Measurements from ENCODE around the gene SLC26A9.
"Not testable (repeated sequence)": the region's sequence is repeated elsewhere in the genome, so short reads cannot be mapped to it uniquely, and the experiment has no call there.

Gene SLC26A9

DNA sequence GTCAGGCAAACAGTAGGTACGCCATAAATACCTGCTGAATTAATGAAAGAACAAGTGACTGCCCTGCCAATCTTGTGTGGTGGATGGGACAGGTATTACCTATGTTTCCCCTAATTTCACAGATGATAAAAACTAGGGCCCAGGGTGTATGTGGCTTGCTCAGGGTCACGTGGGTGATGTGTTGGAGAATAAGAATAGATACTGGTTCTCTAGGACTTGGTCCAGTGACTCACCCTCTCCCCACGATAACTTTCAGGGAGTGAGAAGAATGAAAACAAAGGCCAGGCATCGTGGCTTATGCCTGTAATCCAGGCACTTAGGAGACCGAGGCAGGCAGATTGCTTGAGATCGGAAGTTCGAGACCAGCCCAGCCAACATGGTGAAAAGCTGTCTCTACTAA is 26.7 kb downstream of the SLC26A9 start:
- no peaks in the 10 kb centered on the region for H3K36me3 Mint-ChIP-seq (ENCODE audit: insufficient read depth)
- H3K27me3 Mint-ChIP-seq, result peaks cover 13% of the 10 kb centered on the region
- no peak for ATAC-seq (replicated peaks; ENCODE audit: extremely low read depth, poor library complexity, severe bottlenecking)
- no peak overlapping the region for H3K4me3 Mint-ChIP-seq
- no peak for DNase-seq (ENCODE audit: low spot score in 2 of 2)
- H3K9me3 Mint-ChIP-seq, result no peaks in the 10 kb centered on the region
- H3K27ac Mint-ChIP-seq (ENCODE audit: low read depth), result no peak overlapping the region
- no peaks in the 10 kb centered on the region for H3K4me1 Mint-ChIP-seq

DNA sequence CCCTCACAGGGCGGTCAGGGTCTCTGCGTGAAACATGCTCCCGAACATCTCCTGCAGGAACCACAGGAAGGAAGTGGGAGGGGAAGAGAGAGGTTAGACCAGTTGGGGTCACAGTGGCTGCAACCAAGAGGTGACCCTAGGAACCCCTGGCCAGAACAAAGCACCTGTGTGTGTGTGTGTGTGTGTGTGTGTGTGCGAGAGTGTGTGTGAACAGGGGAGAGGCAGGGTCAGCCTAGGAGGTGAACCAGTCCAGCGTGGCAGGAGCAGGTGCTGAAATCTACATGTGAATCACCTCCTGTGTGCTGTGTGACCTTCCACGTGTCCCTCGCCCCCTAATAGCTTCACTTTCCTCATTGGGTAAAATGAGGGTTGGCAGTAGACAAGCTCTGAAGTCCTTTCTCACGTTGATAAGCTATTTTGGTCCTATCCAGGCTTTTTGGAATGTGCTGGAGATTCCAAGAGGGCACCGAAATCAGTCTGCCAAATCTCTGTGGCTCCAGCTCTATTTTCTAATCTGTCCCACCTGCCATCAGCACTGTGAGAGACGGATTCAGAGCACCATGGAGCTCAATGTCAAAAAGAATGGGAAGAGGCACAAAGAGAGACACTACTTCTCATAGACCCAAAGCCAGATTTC is 27.8 kb downstream of the SLC26A9 start:
- peaks cover 1% of the 10 kb centered on the region for H3K36me3 Mint-ChIP-seq (ENCODE audit: insufficient read depth)
- peaks cover 13% of the 10 kb centered on the region for H3K27me3 Mint-ChIP-seq

DNA sequence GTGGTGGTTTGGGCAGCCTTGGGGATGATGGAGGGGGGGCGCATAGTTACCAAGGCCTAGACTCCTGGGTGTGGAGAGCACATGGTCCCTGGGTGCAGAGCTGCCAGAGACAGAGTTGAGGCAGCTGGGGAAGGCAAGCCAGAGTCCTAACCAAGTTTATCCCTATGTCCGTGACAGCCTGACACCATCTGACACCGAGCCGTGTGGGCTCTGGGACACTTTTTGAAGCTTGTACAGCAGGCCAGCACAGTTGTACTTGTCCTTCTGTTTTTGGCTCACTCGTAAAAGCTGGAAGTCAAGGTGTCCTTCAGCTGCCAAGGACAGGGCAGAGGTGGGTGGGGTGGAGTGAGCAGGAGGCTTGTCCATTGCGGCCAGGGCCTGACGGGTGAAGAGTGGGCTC is 28.5 kb downstream of the SLC26A9 start:
- H3K27me3 Mint-ChIP-seq, result peaks cover 13% of the 10 kb centered on the region
- no peaks in the 10 kb centered on the region for H3K4me1 Mint-ChIP-seq
- ATAC-seq (replicated peaks; ENCODE audit: extremely low read depth, poor library complexity, severe bottlenecking) (no peak), DNase-seq (ENCODE audit: low spot score in 2 of 2) (no peak)
- no peaks in the 10 kb centered on the region for H3K9me3 Mint-ChIP-seq
- peak overlapping the region; percentile 63 for H3K27ac Mint-ChIP-seq (ENCODE audit: low read depth)
- H3K4me3 Mint-ChIP-seq, result no peak overlapping the region
- peaks cover 1% of the 10 kb centered on the region for H3K36me3 Mint-ChIP-seq (ENCODE audit: insufficient read depth)

More for the DNA sequence above, 27.8 kb downstream of the SLC26A9 start:
- H3K9me3 Mint-ChIP-seq, result no peaks in the 10 kb centered on the region
- H3K4me1 Mint-ChIP-seq, result no peaks in the 10 kb centered on the region
- no peak for ATAC-seq (replicated peaks; ENCODE audit: extremely low read depth, poor library complexity, severe bottlenecking)
- no peak for DNase-seq (ENCODE audit: low spot score in 2 of 2)
- no peak overlapping the region for H3K4me3 Mint-ChIP-seq
- H3K27ac Mint-ChIP-seq (ENCODE audit: low read depth), result peak overlapping the region; percentile 63

DNA sequence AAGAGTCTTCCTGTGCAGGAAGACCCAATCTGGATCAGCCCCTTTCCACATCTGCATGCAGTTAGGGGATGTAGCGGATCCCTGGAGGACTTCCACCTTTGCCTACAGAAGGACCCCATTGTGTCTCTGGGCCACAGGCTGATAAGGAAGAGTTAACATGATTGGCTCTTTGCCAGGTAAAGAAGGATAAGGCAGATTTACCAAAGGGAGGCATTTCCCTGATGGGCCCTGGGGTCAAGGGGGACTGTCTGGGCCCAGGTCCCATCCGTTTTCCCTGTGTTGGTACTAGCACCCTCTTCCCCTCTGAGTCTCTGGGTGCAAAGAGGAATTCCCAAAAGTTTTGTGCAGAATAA is 29.1 kb downstream of the SLC26A9 start:
- Mint-ChIP-seq H3K27ac (ENCODE audit: low read depth) (no peak overlapping the region), H3K36me3 (ENCODE audit: insufficient read depth) (peaks cover 1% of the 10 kb centered on the region), H3K27me3 (peaks cover 13% of the 10 kb centered on the region)

DNA sequence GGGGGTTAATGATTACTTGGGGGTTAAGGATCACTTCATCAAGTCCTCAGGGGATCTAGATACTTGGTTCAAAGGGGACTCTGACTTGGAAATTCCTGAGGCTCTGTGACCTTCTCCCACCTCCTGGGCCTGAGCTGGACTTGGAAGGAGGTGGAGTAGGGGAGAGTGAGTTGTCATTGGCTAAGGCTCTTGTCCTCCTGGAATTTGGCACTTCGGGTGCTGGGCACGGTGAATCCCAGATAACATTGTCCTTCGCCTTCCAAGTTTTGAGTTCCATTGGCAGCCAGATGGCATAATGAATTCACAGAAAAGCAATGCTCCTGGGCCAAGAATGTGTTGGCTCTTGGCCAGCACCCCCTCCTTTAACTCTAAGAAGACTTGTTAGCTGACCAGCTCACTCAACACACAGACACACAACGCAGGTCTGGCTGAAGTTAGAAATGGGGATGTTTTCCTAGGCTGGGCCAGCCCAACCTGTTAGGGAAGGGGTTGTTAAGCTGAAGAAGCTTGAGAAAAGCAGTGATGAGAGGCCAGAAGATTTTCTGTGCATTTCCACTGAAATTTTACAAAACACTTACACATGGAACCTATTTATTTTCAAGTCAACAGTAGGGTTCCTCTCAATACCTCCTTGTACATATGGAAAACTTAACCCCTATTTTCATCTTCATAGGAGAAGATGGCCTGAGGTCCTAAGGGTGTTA is 29.7 kb downstream of the SLC26A9 start:
- Mint-ChIP-seq H3K27ac (ENCODE audit: low read depth) (no peak overlapping the region), H3K9me3 (no peaks in the 10 kb centered on the region), H3K36me3 (ENCODE audit: insufficient read depth) (peaks cover 1% of the 10 kb centered on the region), H3K4me3 (no peak overlapping the region), H3K27me3 (peaks cover 13% of the 10 kb centered on the region), H3K4me1 (no peaks in the 10 kb centered on the region)
- DNase-seq (ENCODE audit: low spot score in 2 of 2), result no peak
- ATAC-seq (replicated peaks; ENCODE audit: extremely low read depth, poor library complexity, severe bottlenecking), result no peak

More for the DNA sequence above, 29.1 kb downstream of the SLC26A9 start:
- DNase-seq (ENCODE audit: low spot score in 2 of 2), result no peak
- Mint-ChIP-seq H3K9me3 (no peaks in the 10 kb centered on the region), H3K4me1 (no peaks in the 10 kb centered on the region), H3K4me3 (no peak overlapping the region)
- no peak for ATAC-seq (replicated peaks; ENCODE audit: extremely low read depth, poor library complexity, severe bottlenecking)

DNA sequence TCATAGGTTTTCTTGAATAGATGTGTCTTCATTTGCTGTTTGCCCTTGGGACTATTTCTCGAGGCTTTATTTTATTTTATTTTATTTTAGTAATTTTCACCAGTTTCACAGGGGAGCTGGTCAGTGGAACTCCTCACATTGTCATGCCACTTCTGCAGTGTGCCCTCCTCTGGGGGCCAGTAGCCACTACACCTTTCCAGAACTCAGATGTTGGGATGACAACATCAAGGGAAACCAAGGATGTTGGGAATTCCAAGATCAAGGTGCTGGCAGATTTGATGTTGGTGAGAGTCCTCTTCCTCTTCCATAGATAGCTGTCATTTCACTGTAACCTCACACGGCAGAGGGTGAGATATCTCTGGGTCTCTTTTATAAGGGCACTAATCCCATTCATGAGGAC is 35.5 kb downstream of the SLC26A9 start:
- H3K4me1 Mint-ChIP-seq, result no peaks in the 10 kb centered on the region
- ATAC-seq (replicated peaks; ENCODE audit: extremely low read depth, poor library complexity, severe bottlenecking) (no peak), DNase-seq (ENCODE audit: low spot score in 2 of 2) (no peak)
- H3K27me3 Mint-ChIP-seq, result peaks cover 21% of the 10 kb centered on the region
- H3K36me3 Mint-ChIP-seq (ENCODE audit: insufficient read depth), result peaks cover 1% of the 10 kb centered on the region
- H3K9me3 Mint-ChIP-seq, result no peaks in the 10 kb centered on the region
- no peak overlapping the region for H3K4me3 Mint-ChIP-seq
- no peak overlapping the region for H3K27ac Mint-ChIP-seq (ENCODE audit: low read depth)

DNA sequence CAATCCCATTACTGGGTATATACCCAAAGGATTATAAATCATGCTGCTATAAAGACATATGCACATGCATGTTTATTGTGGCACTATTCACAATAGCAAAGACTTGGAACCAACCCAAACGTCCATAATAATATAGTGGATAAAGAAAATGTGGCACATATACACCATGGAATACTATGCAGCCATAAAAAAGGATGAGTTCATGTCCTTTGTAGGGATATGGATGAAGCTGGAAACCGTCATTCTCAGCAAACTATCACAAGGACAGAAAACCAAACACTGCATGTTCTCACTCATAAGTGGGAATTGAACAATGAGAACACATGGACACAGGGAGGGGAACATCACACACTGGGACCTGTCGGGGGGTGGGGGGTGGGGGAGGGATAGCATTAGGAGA is 38.2 kb downstream of the SLC26A9 start:
- not testable (repeated sequence) for H3K27ac Mint-ChIP-seq (ENCODE audit: low read depth); H3K4me3 Mint-ChIP-seq; H3K4me1 Mint-ChIP-seq; DNase-seq (ENCODE audit: low spot score in 2 of 2); H3K9me3 Mint-ChIP-seq; ATAC-seq (replicated peaks; ENCODE audit: extremely low read depth, poor library complexity, severe bottlenecking); H3K36me3 Mint-ChIP-seq (ENCODE audit: insufficient read depth)
- peaks cover 48% of the 10 kb centered on the region for H3K27me3 Mint-ChIP-seq

DNA sequence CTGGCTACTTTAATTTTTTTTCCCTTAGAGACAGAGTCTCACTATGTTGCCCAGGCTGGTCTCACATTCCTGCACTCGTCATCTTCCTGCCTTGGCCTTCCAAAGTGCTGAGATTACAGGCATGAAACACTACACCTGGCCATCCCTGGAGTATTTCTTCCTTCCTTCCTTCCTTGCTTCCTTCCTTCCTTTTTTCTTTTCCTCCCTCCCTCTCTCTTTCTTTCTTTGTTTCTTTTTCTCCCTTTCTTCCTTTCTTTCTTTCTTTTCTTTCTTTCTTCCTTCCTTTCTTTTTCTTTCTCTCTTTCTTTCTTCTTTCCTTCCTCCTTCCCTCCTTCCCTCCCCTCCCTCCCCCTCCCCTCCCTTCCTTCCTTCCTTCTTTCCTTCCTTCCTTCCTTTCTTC is 46.9 kb downstream of the SLC26A9 start:
- DNase-seq (ENCODE audit: low spot score in 2 of 2) (no peak), ATAC-seq (replicated peaks; ENCODE audit: extremely low read depth, poor library complexity, severe bottlenecking) (no peak)
- Mint-ChIP-seq H3K27me3 (peaks cover 35% of the 10 kb centered on the region), H3K4me3 (no peak overlapping the region), H3K9me3 (peaks cover 9% of the 10 kb centered on the region), H3K4me1 (no peaks in the 10 kb centered on the region), H3K27ac (ENCODE audit: low read depth) (no peak overlapping the region), H3K36me3 (ENCODE audit: insufficient read depth) (no peaks in the 10 kb centered on the region)

DNA sequence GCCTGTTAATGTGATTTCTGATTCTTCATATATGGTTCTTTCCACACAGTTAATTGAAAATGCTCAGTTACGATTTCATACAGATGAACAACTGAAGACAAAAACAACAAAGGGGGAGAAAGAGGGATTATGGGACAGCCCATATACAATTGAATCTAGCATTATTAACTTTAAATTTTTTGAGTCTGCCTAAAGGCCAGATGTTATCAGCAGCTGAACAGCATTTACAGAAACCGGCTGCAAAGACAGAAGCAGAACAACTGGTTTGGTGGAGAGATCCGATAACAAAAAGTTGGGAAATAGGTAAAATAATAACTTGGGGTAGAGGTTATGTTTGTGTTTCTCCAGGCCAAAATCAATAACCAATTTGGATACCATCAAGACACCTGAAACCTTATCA is 49.1 kb downstream of the SLC26A9 start:
- H3K27me3 Mint-ChIP-seq, result peaks cover 21% of the 10 kb centered on the region
- not testable (repeated sequence) for H3K4me3 Mint-ChIP-seq; H3K36me3 Mint-ChIP-seq (ENCODE audit: insufficient read depth); H3K4me1 Mint-ChIP-seq; DNase-seq (ENCODE audit: low spot score in 2 of 2); ATAC-seq (replicated peaks; ENCODE audit: extremely low read depth, poor library complexity, severe bottlenecking); H3K27ac Mint-ChIP-seq (ENCODE audit: low read depth)
- peaks cover 13% of the 10 kb centered on the region for H3K9me3 Mint-ChIP-seq

DNA sequence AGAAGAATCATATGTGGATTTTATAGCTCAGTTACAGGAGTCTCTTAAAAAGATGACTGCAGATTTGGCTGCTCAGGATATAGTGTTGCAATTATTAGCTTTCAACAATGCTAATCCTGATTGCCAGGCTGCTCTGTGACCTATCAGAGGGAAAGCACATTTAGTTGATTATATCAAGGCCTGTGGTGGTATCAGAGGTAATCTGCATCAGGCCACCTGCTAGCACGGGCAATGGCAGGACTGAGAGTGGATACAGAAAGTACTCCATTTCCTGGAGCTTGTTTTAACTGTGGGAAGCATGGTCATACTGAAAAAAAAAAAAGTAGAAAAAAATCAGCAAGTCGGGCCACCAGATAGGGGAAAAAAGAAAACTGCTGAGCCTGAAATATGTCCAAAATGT is 51.1 kb downstream of the SLC26A9 start:
- not testable (repeated sequence) for ATAC-seq (replicated peaks; ENCODE audit: extremely low read depth, poor library complexity, severe bottlenecking); H3K27ac Mint-ChIP-seq (ENCODE audit: low read depth); H3K27me3 Mint-ChIP-seq; H3K36me3 Mint-ChIP-seq (ENCODE audit: insufficient read depth); H3K4me3 Mint-ChIP-seq; DNase-seq (ENCODE audit: low spot score in 2 of 2)
- peaks cover 13% of the 10 kb centered on the region for H3K4me1 Mint-ChIP-seq
- H3K9me3 Mint-ChIP-seq, result peaks cover 17% of the 10 kb centered on the region

DNA sequence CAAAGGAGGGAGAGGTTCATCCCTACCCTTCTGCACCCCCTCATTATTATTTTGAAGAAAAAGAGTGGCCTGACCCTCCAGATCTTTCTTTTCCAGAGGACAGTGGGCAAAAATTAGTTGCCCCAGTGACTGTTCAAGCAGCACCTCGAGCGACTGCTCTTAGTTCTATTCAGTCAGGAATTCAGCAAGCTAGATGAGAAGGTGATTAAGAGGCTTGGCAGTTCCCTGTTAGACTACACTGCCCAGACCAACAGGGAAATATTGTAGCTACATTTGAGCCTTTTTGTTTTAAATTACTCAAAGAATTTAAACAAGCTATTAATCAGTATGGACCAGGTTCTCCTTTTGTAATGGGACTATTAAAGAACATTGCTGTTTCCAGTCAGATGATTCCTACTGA is 51.8 kb downstream of the SLC26A9 start:
- not testable (repeated sequence) for ATAC-seq (replicated peaks; ENCODE audit: extremely low read depth, poor library complexity, severe bottlenecking); H3K27ac Mint-ChIP-seq (ENCODE audit: low read depth); DNase-seq (ENCODE audit: low spot score in 2 of 2); H3K36me3 Mint-ChIP-seq (ENCODE audit: insufficient read depth); H3K27me3 Mint-ChIP-seq; H3K4me3 Mint-ChIP-seq
- H3K4me1 Mint-ChIP-seq, result peaks cover 13% of the 10 kb centered on the region
- peaks cover 13% of the 10 kb centered on the region for H3K9me3 Mint-ChIP-seq

DNA sequence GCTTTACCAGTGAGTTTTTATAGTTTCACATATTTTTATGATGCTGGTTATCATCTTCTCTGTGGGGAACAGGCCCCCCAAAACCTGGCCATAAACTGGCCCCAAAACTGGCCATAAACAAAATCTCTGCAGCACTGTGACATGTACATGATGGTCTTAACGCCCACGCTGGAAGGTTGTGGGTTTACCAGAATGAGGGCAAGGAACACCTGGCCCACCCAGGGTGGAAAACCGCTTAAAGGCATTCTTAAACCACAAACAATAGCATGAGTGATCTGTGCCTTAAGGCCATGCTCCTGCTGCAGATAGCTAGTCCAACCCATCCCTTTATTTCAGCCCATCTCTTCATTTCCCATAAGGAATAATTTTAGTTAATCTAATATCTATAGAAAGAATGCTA is 52.6 kb downstream of the SLC26A9 start:
- not testable (repeated sequence) for H3K9me3 Mint-ChIP-seq; H3K27ac Mint-ChIP-seq (ENCODE audit: low read depth); H3K4me3 Mint-ChIP-seq; H3K27me3 Mint-ChIP-seq; H3K36me3 Mint-ChIP-seq (ENCODE audit: insufficient read depth); ATAC-seq (replicated peaks; ENCODE audit: extremely low read depth, poor library complexity, severe bottlenecking); DNase-seq (ENCODE audit: low spot score in 2 of 2)
- peaks cover 13% of the 10 kb centered on the region for H3K4me1 Mint-ChIP-seq

DNA sequence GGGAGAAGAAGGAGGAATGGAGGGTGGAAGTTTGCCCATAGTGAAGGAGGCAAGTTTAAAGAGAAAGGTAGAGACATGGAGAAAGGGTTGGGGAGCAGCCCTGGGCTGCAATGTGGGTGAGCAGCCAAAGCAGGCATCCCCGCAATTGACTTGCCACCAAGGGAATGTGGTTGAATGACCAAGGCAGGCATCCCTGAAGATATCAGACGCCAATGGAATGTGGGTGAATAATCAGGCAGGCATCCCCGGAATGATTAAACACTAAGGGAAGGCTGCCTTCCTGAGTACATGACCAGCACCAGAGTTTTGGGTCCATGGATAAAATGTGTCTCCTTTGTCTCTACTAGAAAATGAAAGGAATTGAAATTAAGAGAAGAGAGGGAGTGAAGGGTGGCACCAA is 53.5 kb downstream of the SLC26A9 start:
- H3K4me1 Mint-ChIP-seq, result peaks cover 13% of the 10 kb centered on the region
- DNase-seq (ENCODE audit: low spot score in 2 of 2); H3K9me3 Mint-ChIP-seq; H3K27me3 Mint-ChIP-seq; H3K4me3 Mint-ChIP-seq; H3K36me3 Mint-ChIP-seq (ENCODE audit: insufficient read depth); ATAC-seq (replicated peaks; ENCODE audit: extremely low read depth, poor library complexity, severe bottlenecking); H3K27ac Mint-ChIP-seq (ENCODE audit: low read depth): not testable (repeated sequence)
